Measurements from ENCODE around the gene PSME4. TPM values are rescaled to one million over a fixed set of nuclear protein-coding genes. Genes with fewer than 3 reads are reported as not detected.

Gene PSME4
- total RNA-seq, 1 donor from 2014 or later = 68.3 TPM

GRCh38 chr2:53820048-53820447 lies 150.7 kb downstream of the PSME4 start:
- no peaks in the 10 kb centered on the region for H3K9me3 Mint-ChIP-seq
- TF ChIP-seq CTCF (IDR thresholded peaks at IDR 0.05; ENCODE audit: unreplicated experiment) = no peak
- H3K4me1 Mint-ChIP-seq = no peaks in the 10 kb centered on the region
- H3K4me3 Mint-ChIP-seq = no peak overlapping the region
- DNase-seq (ENCODE audit: low spot score in 2 of 2, unreplicated experiment in 2 of 2) = no peak
- peaks cover 20% of the 10 kb centered on the region for H3K36me3 Mint-ChIP-seq
- no peak overlapping the region for H3K27ac Mint-ChIP-seq
- no peaks in the 10 kb centered on the region for H3K27me3 Mint-ChIP-seq (ENCODE audit: low read depth)

GRCh38 chr2:53819634-53820033 lies 151.2 kb downstream of the PSME4 start:
- Mint-ChIP-seq H3K36me3 (peaks cover 21% of the 10 kb centered on the region), H3K4me3 (no peak overlapping the region), H3K27me3 (ENCODE audit: low read depth) (no peaks in the 10 kb centered on the region), H3K27ac (no peak overlapping the region), H3K9me3 (no peaks in the 10 kb centered on the region), H3K4me1 (no peaks in the 10 kb centered on the region)
- TF ChIP-seq CTCF (IDR thresholded peaks at IDR 0.05; ENCODE audit: unreplicated experiment) = no peak
- no peak for DNase-seq (ENCODE audit: low spot score in 2 of 2, unreplicated experiment in 2 of 2)

- H3K4me1 Mint-ChIP-seq = no peaks in the 10 kb centered on the region
- H3K27me3 Mint-ChIP-seq (ENCODE audit: low read depth) = no peaks in the 10 kb centered on the region
- no peaks in the 10 kb centered on the region for H3K9me3 Mint-ChIP-seq
- peak overlapping the region; percentile 47 for H3K27ac Mint-ChIP-seq
- H3K36me3 Mint-ChIP-seq = peaks cover 22% of the 10 kb centered on the region
- no peak for TF ChIP-seq CTCF (IDR thresholded peaks at IDR 0.05; ENCODE audit: unreplicated experiment)
- no peak for DNase-seq (ENCODE audit: low spot score in 2 of 2, unreplicated experiment in 2 of 2)
- H3K4me3 Mint-ChIP-seq = no peak overlapping the region
Observed at GRCh38 chr2:53818854-53819435, 151.8 kb downstream of the PSME4 start.

Small RNAs within 50 kb of the gene (microRNA-seq; reads per million reads assigned to microRNA genes)
- not detected for gene MIR3682

Other genes with a start within 250 kb of the PSME4 start
- gene CHAC2, start 203.2 kb downstream of the PSME4 start, total RNA-seq = 0.71 to 1.2 TPM (median 1.1 TPM) in 3 replicates
- gene ASB3, start 184.0 kb downstream of the PSME4 start, total RNA-seq = 34.9 to 38.6 TPM (median 36.6 TPM) in 3 replicates
- 34.2 to 36.8 TPM (median 34.9 TPM) in 3 replicates for gene ERLEC1, start 183.9 kb downstream of the PSME4 start, total RNA-seq
- gene GPR75, start 111.0 kb downstream of the PSME4 start, total RNA-seq = 3.7 to 5.2 TPM (median 4.8 TPM) in 3 replicates
- gene ACYP2, start 144.6 kb upstream of the PSME4 start, total RNA-seq = 11.3 to 11.8 TPM (median 11.4 TPM) in 3 replicates